Measurements from ENCODE around the gene KLHDC8A. TPM values are rescaled to one million over a fixed set of nuclear protein-coding genes. Genes with fewer than 3 reads are reported as not detected.
A peak's percentile ranks its signal among the peaks of the same experiment; 100 is the strongest.

Gene KLHDC8A
- total RNA-seq, 1 donor from 2014 or later: 0.12 TPM

DNA sequence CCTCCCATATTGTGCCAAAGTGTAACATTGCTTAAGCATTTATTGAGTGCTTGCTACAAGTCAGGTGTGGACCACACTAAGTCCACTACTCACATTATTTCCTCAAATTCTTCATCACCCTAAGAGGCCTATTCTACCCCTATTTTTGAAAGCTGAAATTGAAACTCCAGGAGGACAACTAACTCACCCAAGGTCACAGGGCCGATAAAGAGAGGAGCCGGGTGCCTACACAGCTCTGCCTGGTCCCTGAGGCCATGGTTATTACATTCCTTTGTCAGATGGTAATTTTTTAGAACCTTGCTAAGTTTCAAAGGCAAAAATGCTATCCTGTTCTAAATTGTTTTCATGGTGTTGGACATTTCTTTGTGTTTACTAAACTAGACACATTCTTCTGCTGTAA lies 24.2 kb upstream of the KLHDC8A start:
- no peak for DNase-seq (ENCODE audit: low spot score)
- Mint-ChIP-seq H3K9me3 (ENCODE audit: low read depth) (no peaks in the 10 kb centered on the region), H3K27me3 (ENCODE audit: low read depth) (no peaks in the 10 kb centered on the region), H3K36me3 (ENCODE audit: low read depth) (no peaks in the 10 kb centered on the region), H3K4me3 (ENCODE audit: unreplicated experiment) (no peak overlapping the region), H3K27ac (ENCODE audit: unreplicated experiment) (no peak overlapping the region), H3K4me1 (ENCODE audit: low read depth) (peaks cover 26% of the 10 kb centered on the region)
- TF ChIP-seq, protein P1, sequence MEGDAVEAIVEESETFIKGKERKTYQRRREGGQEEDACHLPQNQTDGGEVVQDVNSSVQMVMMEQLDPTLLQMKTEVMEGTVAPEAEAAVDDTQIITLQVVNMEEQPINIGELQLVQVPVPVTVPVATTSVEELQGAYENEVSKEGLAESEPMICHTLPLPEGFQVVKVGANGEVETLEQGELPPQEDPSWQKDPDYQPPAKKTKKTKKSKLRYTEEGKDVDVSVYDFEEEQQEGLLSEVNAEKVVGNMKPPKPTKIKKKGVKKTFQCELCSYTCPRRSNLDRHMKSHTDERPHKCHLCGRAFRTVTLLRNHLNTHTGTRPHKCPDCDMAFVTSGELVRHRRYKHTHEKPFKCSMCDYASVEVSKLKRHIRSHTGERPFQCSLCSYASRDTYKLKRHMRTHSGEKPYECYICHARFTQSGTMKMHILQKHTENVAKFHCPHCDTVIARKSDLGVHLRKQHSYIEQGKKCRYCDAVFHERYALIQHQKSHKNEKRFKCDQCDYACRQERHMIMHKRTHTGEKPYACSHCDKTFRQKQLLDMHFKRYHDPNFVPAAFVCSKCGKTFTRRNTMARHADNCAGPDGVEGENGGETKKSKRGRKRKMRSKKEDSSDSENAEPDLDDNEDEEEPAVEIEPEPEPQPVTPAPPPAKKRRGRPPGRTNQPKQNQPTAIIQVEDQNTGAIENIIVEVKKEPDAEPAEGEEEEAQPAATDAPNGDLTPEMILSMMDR (IDR thresholded peaks at IDR 0.05): no peak

- H3K27me3 Mint-ChIP-seq (ENCODE audit: low read depth): no peaks in the 10 kb centered on the region
- no peaks in the 10 kb centered on the region for H3K9me3 Mint-ChIP-seq (ENCODE audit: low read depth)
- H3K4me3 Mint-ChIP-seq (ENCODE audit: unreplicated experiment): no peak overlapping the region
- no peak overlapping the region for H3K27ac Mint-ChIP-seq (ENCODE audit: unreplicated experiment)
- TF ChIP-seq, protein P1 (IDR thresholded peaks at IDR 0.05): no peak
- DNase-seq (ENCODE audit: low spot score): no peak
- H3K36me3 Mint-ChIP-seq (ENCODE audit: low read depth): no peaks in the 10 kb centered on the region
- H3K4me1 Mint-ChIP-seq (ENCODE audit: low read depth): peaks cover 35% of the 10 kb centered on the region
Observed at GRCh38 chr1:205379056-205379455, 22.3 kb upstream of the KLHDC8A start.

GRCh38 chr1:205377355-205377754 lies 20.6 kb upstream of the KLHDC8A start:
- H3K4me3 Mint-ChIP-seq (ENCODE audit: unreplicated experiment): no peak overlapping the region
- no peaks in the 10 kb centered on the region for H3K9me3 Mint-ChIP-seq (ENCODE audit: low read depth)
- no peaks in the 10 kb centered on the region for H3K27me3 Mint-ChIP-seq (ENCODE audit: low read depth)
- H3K27ac Mint-ChIP-seq (ENCODE audit: unreplicated experiment): peak overlapping the region; percentile 5
- DNase-seq (ENCODE audit: low spot score): no peak
- H3K4me1 Mint-ChIP-seq (ENCODE audit: low read depth): peaks cover 51% of the 10 kb centered on the region
- H3K36me3 Mint-ChIP-seq (ENCODE audit: low read depth): no peaks in the 10 kb centered on the region
- TF ChIP-seq, protein P1 (IDR thresholded peaks at IDR 0.05): no peak

DNA sequence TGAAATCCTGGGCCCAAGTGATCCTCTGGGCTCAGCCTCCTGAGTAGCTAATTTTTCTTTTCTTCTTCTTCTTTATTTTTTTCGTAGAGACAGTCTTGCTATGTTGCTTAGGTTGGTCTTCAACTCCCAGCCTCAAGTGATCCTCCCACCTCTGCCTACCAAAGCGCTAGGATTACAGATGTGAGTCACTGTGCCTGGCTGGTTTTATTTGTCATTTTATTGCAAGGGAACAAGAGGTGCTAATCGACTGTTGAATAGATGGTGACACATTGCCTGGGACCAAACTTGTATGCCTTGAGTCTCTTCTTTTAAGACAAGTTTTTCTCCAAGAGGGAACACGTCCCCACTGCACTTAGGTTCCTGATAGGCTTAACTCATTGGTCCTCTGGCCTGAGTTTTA lies 20.0 kb upstream of the KLHDC8A start:
- Mint-ChIP-seq H3K9me3 (ENCODE audit: low read depth) (peaks cover 4% of the 10 kb centered on the region), H3K36me3 (ENCODE audit: low read depth) (peaks cover 1% of the 10 kb centered on the region), H3K4me3 (ENCODE audit: unreplicated experiment) (no peak overlapping the region), H3K4me1 (ENCODE audit: low read depth) (peaks cover 57% of the 10 kb centered on the region), H3K27me3 (ENCODE audit: low read depth) (no peaks in the 10 kb centered on the region), H3K27ac (ENCODE audit: unreplicated experiment) (peak overlapping the region; percentile 93)
- TF ChIP-seq, protein P1 (IDR thresholded peaks at IDR 0.05): no peak
- DNase-seq (ENCODE audit: low spot score): no peak

DNA sequence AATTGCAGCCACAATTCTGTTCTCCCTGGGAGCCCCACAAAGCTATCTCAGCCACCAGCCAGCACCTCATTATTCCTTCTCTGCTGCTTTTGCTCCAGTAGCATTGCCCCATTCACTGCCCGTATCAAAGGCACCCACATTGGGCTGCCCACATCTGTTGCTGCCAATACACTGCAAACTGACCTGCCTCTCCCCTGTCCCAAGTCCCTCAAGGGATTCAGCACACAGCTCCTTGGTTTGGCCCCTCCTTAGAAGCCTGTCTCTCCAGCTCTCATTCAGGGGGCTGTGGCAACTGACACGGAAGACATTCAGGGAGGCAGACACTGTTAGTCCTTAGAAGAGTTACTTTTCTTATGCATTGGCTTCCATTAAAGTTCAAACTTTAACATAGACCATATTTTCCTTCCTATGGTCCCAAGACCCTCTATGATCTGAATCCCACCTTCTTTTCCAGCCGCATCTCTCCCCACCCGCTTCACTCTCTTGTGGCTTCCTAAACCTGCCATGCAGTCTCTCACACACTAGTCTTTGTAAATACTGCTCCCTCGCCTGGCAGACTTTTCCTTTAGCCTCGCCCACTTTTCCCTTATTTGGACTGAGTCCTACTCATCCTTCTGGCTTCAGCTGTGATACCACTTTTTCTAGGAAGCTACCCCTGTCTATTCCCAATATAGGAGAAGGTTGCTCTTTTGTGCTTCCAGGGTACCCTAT lies 19.3 kb upstream of the KLHDC8A start:
- TF ChIP-seq, protein P1 (IDR thresholded peaks at IDR 0.05): peak; percentile 37
- H3K9me3 Mint-ChIP-seq (ENCODE audit: low read depth): peaks cover 5% of the 10 kb centered on the region
- peaks cover 2% of the 10 kb centered on the region for H3K36me3 Mint-ChIP-seq (ENCODE audit: low read depth)
- peaks cover 59% of the 10 kb centered on the region for H3K4me1 Mint-ChIP-seq (ENCODE audit: low read depth)
- no peak overlapping the region for H3K4me3 Mint-ChIP-seq (ENCODE audit: unreplicated experiment)
- DNase-seq (ENCODE audit: low spot score): no peak
- H3K27me3 Mint-ChIP-seq (ENCODE audit: low read depth): no peaks in the 10 kb centered on the region
- H3K27ac Mint-ChIP-seq (ENCODE audit: unreplicated experiment): peak overlapping the region; percentile 93

Data from chondrocyte (in vitro differentiated cells).